HG02678 (cell line): ENCODE measurements around the gene ZNF264.
A peak's percentile ranks its signal among the peaks of the same experiment; 100 is the strongest.
"Not testable (repeated sequence)": the region's sequence is repeated elsewhere in the genome, so short reads cannot be mapped to it uniquely, and the experiment has no call there.

Experiments used
- ATAC-seq: cut with Tn5 transposase; IDR thresholded peaks from one replicate; pipeline ENCODE4 v1.9.1; 2021; ENCODE audit warnings: mild to moderate bottlenecking, moderate library complexity; ENCODE audit not compliant: unreplicated experiment

Gene ZNF264

GRCh38 chr19:57191141-57192076 lies at the start of gene ZNF264:
Gene ZNF264 (plus strand): TSS chr19:57191500. CDS start chr19:57191914, 414 bp downstream.
- ATAC-seq, result peak; percentile 95

- no peak for ATAC-seq
Measured at GRCh38 chr19:57141699-57142098, 49.6 kb upstream of the ZNF264 start.

- no peak for ATAC-seq
Measured at GRCh38 chr19:57152921-57153320, 38.4 kb upstream of the ZNF264 start.

- no peak for ATAC-seq
Measured at GRCh38 chr19:57161985-57162539, 29.2 kb upstream of the ZNF264 start.

- ATAC-seq, result no peak
Measured at GRCh38 chr19:57165846-57166245, 25.5 kb upstream of the ZNF264 start.

GRCh38 chr19:57167385-57167784 lies 23.9 kb upstream of the ZNF264 start, which contains the start of gene DUXA:
Gene DUXA (minus strand): TSS chr19:57167485. CDS start chr19:57167443, 42 bp downstream.
- ATAC-seq, result no peak

- ATAC-seq, result no peak
Measured at GRCh38 chr19:57171551-57172081, 19.7 kb upstream of the ZNF264 start.

- ATAC-seq, result no peak
Measured at GRCh38 chr19:57190301-57190700, 999 bp upstream of the ZNF264 start.

- ATAC-seq, result peak; percentile 12
Measured at GRCh38 chr19:57192077-57192420, 749 bp downstream of the ZNF264 start.

GRCh38 chr19:57192993-57193392 lies 1.7 kb downstream of the ZNF264 start:
- ATAC-seq, result no peak

GRCh38 chr19:57197874-57198273 lies 6.6 kb downstream of the ZNF264 start:
- not testable (repeated sequence) for ATAC-seq

GRCh38 chr19:57202160-57202559 lies 10.9 kb downstream of the ZNF264 start:
- ATAC-seq, result no peak

GRCh38 chr19:57210381-57210780 lies 19.1 kb downstream of the ZNF264 start:
- ATAC-seq, result no peak

- no peak for ATAC-seq
Measured at GRCh38 chr19:57212109-57212508, 20.8 kb downstream of the ZNF264 start.

- ATAC-seq, result no peak
Measured at GRCh38 chr19:57227502-57227901, 36.2 kb downstream of the ZNF264 start.

- ATAC-seq, result no peak
Measured at GRCh38 chr19:57231686-57232085, 40.4 kb downstream of the ZNF264 start.

- ATAC-seq, result no peak
Measured at GRCh38 chr19:57233207-57233606, 41.9 kb downstream of the ZNF264 start.

- no peak for ATAC-seq
Measured at GRCh38 chr19:57239982-57240310, 48.6 kb downstream of the ZNF264 start.

GRCh38 chr19:57240311-57241090 lies 49.2 kb downstream of the ZNF264 start, which contains the start of gene ZNF805:
Gene ZNF805 (plus strand): TSS chr19:57240632. CDS start chr19:57240892, 260 bp downstream.
- ATAC-seq, result peak; percentile 95

GRCh38 chr19:57241176-57241575 lies 49.9 kb downstream of the ZNF264 start:
- no peak for ATAC-seq

GRCh38 chr19:57242821-57243220 lies 51.5 kb downstream of the ZNF264 start:
- ATAC-seq, result no peak
